H9 (cell line): ENCODE results near the gene ZNF70. TPM values are rescaled to one million over a fixed set of nuclear protein-coding genes. Genes with fewer than 3 reads are reported as not detected.

Source experiments
- DNase-seq: peaks from one replicate; pipeline ENCODE4 v3.0.0-alpha.2; 2017
- H2AFZ ChIP-seq: one replicate; pipeline ENCODE4 v1.6.1; 2013; ENCODE audit warnings: mild to moderate bottlenecking, low read length, control low read depth, moderate library complexity
- H2AK5ac ChIP-seq: 2 replicates; pipeline ENCODE4 v1.6.1; 2013; ENCODE audit warnings: low read length, control low read depth, mixed read lengths; ENCODE audit not compliant: insufficient read length
- H2BK120ac ChIP-seq: one replicate; pipeline ENCODE4 v1.6.1; 2013; ENCODE audit warnings: low read depth, mild to moderate bottlenecking, low read length, control low read depth, inconsistent platforms; ENCODE audit not compliant: poor library complexity, severe bottlenecking
- H2BK12ac ChIP-seq: 2 replicates; pipeline ENCODE4 v1.6.1; 2013; ENCODE audit warnings: low read length, control low read depth, mixed read lengths, low read depth; ENCODE audit not compliant: insufficient read length
- H2BK15ac ChIP-seq: 2 replicates; pipeline ENCODE4 v1.6.1; 2013; ENCODE audit warnings: low read depth, low read length, control low read depth
- H2BK20ac ChIP-seq: one replicate; pipeline ENCODE4 v1.6.1; 2013; ENCODE audit warnings: low read depth, mild to moderate bottlenecking, low read length, control low read depth, inconsistent platforms; ENCODE audit not compliant: poor library complexity, severe bottlenecking
- H2BK5ac ChIP-seq: 2 replicates; pipeline ENCODE4 v1.6.1; 2013; ENCODE audit warnings: low read length, control low read depth, mixed read lengths; ENCODE audit not compliant: insufficient read length
- H3K14ac ChIP-seq: 2 replicates; pipeline ENCODE4 v1.6.1; 2013; ENCODE audit warnings: low read length, control low read depth; ENCODE audit not compliant: insufficient read depth
- H3K18ac ChIP-seq: 2 replicates; pipeline ENCODE4 v1.6.1; 2013; ENCODE audit warnings: low read depth, mild to moderate bottlenecking, mixed read lengths, low read length, control low read depth; ENCODE audit not compliant: insufficient read length
- H3K23ac ChIP-seq: 2 replicates; pipeline ENCODE4 v1.6.1; 2013; ENCODE audit warnings: low read length, control low read depth, mixed read lengths, low read depth; ENCODE audit not compliant: insufficient read length
- H3K23me2 ChIP-seq: 2 replicates; pipeline ENCODE4 v1.6.1; 2013; ENCODE audit warnings: low read depth, mild to moderate bottlenecking, mixed read lengths, low read length, control low read depth; ENCODE audit not compliant: insufficient read length, poor library complexity, severe bottlenecking
- H3K27ac ChIP-seq: 2 replicates; pipeline ENCODE4 v1.5.1; 2013; ENCODE audit warnings: low read length, control low read depth, mixed read lengths, low read depth; ENCODE audit not compliant: insufficient read length
- H3K27me3 ChIP-seq: 2 replicates; pipeline ENCODE4 v1.6.1; 2013; ENCODE audit warnings: low read length, control low read depth, inconsistent platforms; ENCODE audit not compliant: insufficient read depth
- H3K4ac ChIP-seq: 2 replicates; pipeline ENCODE4 v1.6.1; 2013; ENCODE audit warnings: low read depth, mild to moderate bottlenecking, control low read depth, inconsistent platforms, low read length, moderate library complexity
- H3K4me1 ChIP-seq: 2 replicates; pipeline ENCODE4 v1.6.1; 2013; ENCODE audit warnings: low read length, control low read depth, inconsistent platforms; ENCODE audit not compliant: insufficient read depth
- H3K4me2 ChIP-seq: 2 replicates; pipeline ENCODE4 v1.6.1; 2013; ENCODE audit warnings: low read length, control low read depth, mixed read lengths; ENCODE audit not compliant: insufficient read length, insufficient read depth
- H3K56ac ChIP-seq: 2 replicates; pipeline ENCODE4 v1.6.1; 2013; ENCODE audit warnings: low read depth, mild to moderate bottlenecking, mixed read lengths, low read length, control low read depth; ENCODE audit not compliant: insufficient read length
- H3K79me1 ChIP-seq: 2 replicates; pipeline ENCODE4 v1.6.1; 2013; ENCODE audit warnings: low read depth, mild to moderate bottlenecking, moderate library complexity, low read length, control low read depth, inconsistent platforms; ENCODE audit not compliant: insufficient read depth, poor library complexity, severe bottlenecking
- H3K79me2 ChIP-seq: 2 replicates; pipeline ENCODE4 v1.6.1; 2013; ENCODE audit warnings: low read length, control low read depth, inconsistent platforms; ENCODE audit not compliant: insufficient read depth
- H3K9ac ChIP-seq: 2 replicates; pipeline ENCODE4 v1.6.1; 2013; ENCODE audit warnings: low read length, control low read depth, mixed read lengths; ENCODE audit not compliant: insufficient read length; ENCODE audit errors: extremely low read depth
- H3K9me3 ChIP-seq: one replicate; pipeline ENCODE4 v1.6.1; 2013; ENCODE audit warnings: low read depth, low read length, inconsistent platforms; ENCODE audit not compliant: control insufficient read depth
- H3T11ph ChIP-seq: one replicate; pipeline ENCODE4 v1.6.1; 2013; ENCODE audit warnings: mild to moderate bottlenecking, low read length, control low read depth, inconsistent platforms
- H4K20me1 ChIP-seq: one replicate; pipeline ENCODE4 v1.6.1; 2013; ENCODE audit not compliant: control insufficient read depth, insufficient read length, insufficient read depth
- H4K5ac ChIP-seq: 2 replicates; pipeline ENCODE4 v1.6.1; 2013; ENCODE audit warnings: low read depth, mild to moderate bottlenecking, mixed read lengths, low read length, control low read depth; ENCODE audit not compliant: insufficient read length
- H4K8ac ChIP-seq: replicated peaks from 2 replicates; pipeline ENCODE4 v1.6.1; 2013; ENCODE audit warnings: low read length, control low read depth, mixed read lengths, low read depth; ENCODE audit not compliant: insufficient read length
- H4K91ac ChIP-seq: 2 replicates; pipeline ENCODE4 v1.6.1; 2013; ENCODE audit warnings: low read depth, mild to moderate bottlenecking, moderate library complexity, mixed read lengths, low read length, control low read depth; ENCODE audit not compliant: insufficient read length
- H3K27ac Mint-ChIP-seq, 3 experiments: 2 replicates in 2 of 3; 3 replicates in 1 of 3; pipeline ENCODE4 v1.8.0; 2020 to 2021; ENCODE audit warnings: mixed read lengths in 3 of 3, mild to moderate bottlenecking in 1 of 3, moderate library complexity in 1 of 3
- H3K27me3 Mint-ChIP-seq: 2 replicates; pipeline ENCODE4 v1.8.0; 2021; ENCODE audit warnings: low read depth, mild to moderate bottlenecking, moderate library complexity, mixed read lengths
- H3K36me3 Mint-ChIP-seq, 3 experiments: 2 replicates in 2 of 3; 3 replicates in 1 of 3; pipeline ENCODE4 v1.8.0; 2020 to 2021; ENCODE audit warnings: low read depth in 3 of 3, mixed read lengths in 3 of 3; ENCODE audit not compliant: insufficient read depth in 1 of 3
- H3K4me1 Mint-ChIP-seq, 2 experiments: 2 replicates each; pipeline ENCODE4 v1.8.0; 2020; ENCODE audit warnings: mixed read lengths in 2 of 2
- H3K4me3 Mint-ChIP-seq, 2 experiments: 2 replicates in 1 of 2; 3 replicates in 1 of 2; pipeline ENCODE4 v1.8.0; 2020 to 2021; ENCODE audit warnings: mild to moderate bottlenecking in 2 of 2, mixed read lengths in 2 of 2, moderate library complexity in 1 of 2
- H3K9me3 Mint-ChIP-seq, 2 experiments: 2 replicates in 1 of 2; 3 replicates in 1 of 2; pipeline ENCODE4 v1.8.0; 2020; ENCODE audit warnings: mild to moderate bottlenecking in 2 of 2, mixed read lengths in 2 of 2, moderate library complexity in 1 of 2
- CTCF ChIP-seq: fragments of 200-600 bp; sonication (generic); conservative IDR thresholded peaks from 3 replicates; pipeline ENCODE4 v1.8.0; 2021; ENCODE audit warnings: antibody characterized with exemption, mild to moderate bottlenecking
- WGBS: extraction: QIAGEN DNeasy Blood & Tissue Kit; methylation state at CpG from one replicate; pipeline ENCODE4 v1.1.7; 2013; ENCODE audit warnings: missing lambda C conversion rate, low lambda C conversion rate, mixed read lengths; ENCODE audit not compliant: insufficient read length; ENCODE audit errors: extremely low coverage; 5-methylcytosine and 5-hydroxymethylcytosine counted together
- total RNA-seq: library from RNA; stranded (reverse); gene quantifications from 2 replicates; pipeline ENCODE4 v1.2.1, GENCODE V29; 2021

Gene ZNF70
- total RNA-seq, 1 experiment from 2014 or later = 3.5 TPM

DNA sequence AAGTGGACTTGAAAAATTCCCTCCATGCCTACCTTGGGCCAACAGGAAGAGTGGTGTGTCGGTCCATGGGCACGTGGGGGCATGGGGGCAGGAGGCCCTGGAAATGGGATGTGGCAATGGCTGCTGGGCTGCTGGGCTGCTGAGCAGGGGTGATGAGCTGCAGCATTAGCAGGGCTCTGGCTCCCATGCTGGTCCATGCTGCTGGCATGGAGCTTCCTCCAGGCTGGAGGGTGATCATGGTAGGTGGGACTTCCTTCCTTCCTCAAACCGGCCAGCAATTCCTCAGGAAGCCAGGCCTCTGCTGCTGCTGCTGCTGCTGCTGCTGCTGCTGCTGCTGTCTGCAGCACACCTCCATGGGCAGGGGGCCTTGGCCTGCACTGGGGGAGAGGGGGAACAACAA lies 55.8 kb downstream of the ZNF70 start:
- Histone ChIP-seq H2AK5ac (no peak overlapping the region), H3K79me1 (no peaks in the 10 kb centered on the region), H4K5ac (no peak overlapping the region), H2BK120ac (no peak overlapping the region), H3K56ac (no peak overlapping the region), H3K27ac (no peak overlapping the region), H4K91ac (no peak overlapping the region), H2BK5ac (no peak overlapping the region), H3K14ac (no peak overlapping the region; the same call in 1 of the 2 replicates), H3K4ac (no peak overlapping the region), H3K4me1 (no peaks in the 10 kb centered on the region), H3K23me2 (no peaks in the 10 kb centered on the region), H4K20me1 (no peaks in the 10 kb centered on the region), H3K18ac (no peak overlapping the region), H4K8ac (no peak overlapping the region), H3T11ph (no peak overlapping the region), H2BK12ac (no peak overlapping the region), H2AFZ (no peak overlapping the region), H3K9ac (no peak overlapping the region), H3K27me3 (no peaks in the 10 kb centered on the region), H2BK15ac (no peak overlapping the region), H2BK20ac (no peak overlapping the region), H3K4me2 (no peak overlapping the region), H3K9me3 (no peaks in the 10 kb centered on the region), H3K79me2 (no peaks in the 10 kb centered on the region), H3K23ac (no peak overlapping the region)
- Mint-ChIP-seq H3K4me3 (no peak overlapping the region), H3K27ac (peak overlapping the region in 1 of 3 experiments; percentile 12; a peak in 1 of 7 replicates), H3K4me1 (no peaks in the 10 kb centered on the region), H3K36me3 (peaks cover 17 to 45% (median 33%) of the 10 kb centered on the region in 3 experiments), H3K27me3 (no peaks in the 10 kb centered on the region), H3K9me3 (no peaks in the 10 kb centered on the region)
- no peak for DNase-seq
- no peak for TF ChIP-seq CTCF
- WGBS = no CpG with 5 or more reads among the region's 3 CpGs
